H9 (cell line): ENCODE data around the gene BMPER. TPM values are rescaled to one million over a fixed set of nuclear protein-coding genes. Genes with fewer than 3 reads are reported as not detected.

ENCODE experiments used
- DNase-seq: peaks from one replicate; pipeline ENCODE4 v3.0.0-alpha.2; 2017
- H2AFZ ChIP-seq: one replicate; pipeline ENCODE4 v1.6.1; 2013; ENCODE audit warnings: mild to moderate bottlenecking, low read length, control low read depth, moderate library complexity
- H2AK5ac ChIP-seq: 2 replicates; pipeline ENCODE4 v1.6.1; 2013; ENCODE audit warnings: low read length, control low read depth, mixed read lengths; ENCODE audit not compliant: insufficient read length
- H2BK120ac ChIP-seq: one replicate; pipeline ENCODE4 v1.6.1; 2013; ENCODE audit warnings: low read depth, mild to moderate bottlenecking, low read length, control low read depth, inconsistent platforms; ENCODE audit not compliant: poor library complexity, severe bottlenecking
- H2BK12ac ChIP-seq: 2 replicates; pipeline ENCODE4 v1.6.1; 2013; ENCODE audit warnings: low read length, control low read depth, mixed read lengths, low read depth; ENCODE audit not compliant: insufficient read length
- H2BK15ac ChIP-seq: 2 replicates; pipeline ENCODE4 v1.6.1; 2013; ENCODE audit warnings: low read depth, low read length, control low read depth
- H2BK20ac ChIP-seq: one replicate; pipeline ENCODE4 v1.6.1; 2013; ENCODE audit warnings: low read depth, mild to moderate bottlenecking, low read length, control low read depth, inconsistent platforms; ENCODE audit not compliant: poor library complexity, severe bottlenecking
- H2BK5ac ChIP-seq: 2 replicates; pipeline ENCODE4 v1.6.1; 2013; ENCODE audit warnings: low read length, control low read depth, mixed read lengths; ENCODE audit not compliant: insufficient read length
- H3K14ac ChIP-seq: 2 replicates; pipeline ENCODE4 v1.6.1; 2013; ENCODE audit warnings: low read length, control low read depth; ENCODE audit not compliant: insufficient read depth
- H3K18ac ChIP-seq: 2 replicates; pipeline ENCODE4 v1.6.1; 2013; ENCODE audit warnings: low read depth, mild to moderate bottlenecking, mixed read lengths, low read length, control low read depth; ENCODE audit not compliant: insufficient read length
- H3K23ac ChIP-seq: 2 replicates; pipeline ENCODE4 v1.6.1; 2013; ENCODE audit warnings: low read length, control low read depth, mixed read lengths, low read depth; ENCODE audit not compliant: insufficient read length
- H3K23me2 ChIP-seq: 2 replicates; pipeline ENCODE4 v1.6.1; 2013; ENCODE audit warnings: low read depth, mild to moderate bottlenecking, mixed read lengths, low read length, control low read depth; ENCODE audit not compliant: insufficient read length, poor library complexity, severe bottlenecking
- H3K27ac ChIP-seq: 2 replicates; pipeline ENCODE4 v1.5.1; 2013; ENCODE audit warnings: low read length, control low read depth, mixed read lengths, low read depth; ENCODE audit not compliant: insufficient read length
- H3K27me3 ChIP-seq: 2 replicates; pipeline ENCODE4 v1.6.1; 2013; ENCODE audit warnings: low read length, control low read depth, inconsistent platforms; ENCODE audit not compliant: insufficient read depth
- H3K4ac ChIP-seq: 2 replicates; pipeline ENCODE4 v1.6.1; 2013; ENCODE audit warnings: low read depth, mild to moderate bottlenecking, control low read depth, inconsistent platforms, low read length, moderate library complexity
- H3K4me1 ChIP-seq: 2 replicates; pipeline ENCODE4 v1.6.1; 2013; ENCODE audit warnings: low read length, control low read depth, inconsistent platforms; ENCODE audit not compliant: insufficient read depth
- H3K4me2 ChIP-seq: 2 replicates; pipeline ENCODE4 v1.6.1; 2013; ENCODE audit warnings: low read length, control low read depth, mixed read lengths; ENCODE audit not compliant: insufficient read length, insufficient read depth
- H3K56ac ChIP-seq: 2 replicates; pipeline ENCODE4 v1.6.1; 2013; ENCODE audit warnings: low read depth, mild to moderate bottlenecking, mixed read lengths, low read length, control low read depth; ENCODE audit not compliant: insufficient read length
- H3K79me1 ChIP-seq: 2 replicates; pipeline ENCODE4 v1.6.1; 2013; ENCODE audit warnings: low read depth, mild to moderate bottlenecking, moderate library complexity, low read length, control low read depth, inconsistent platforms; ENCODE audit not compliant: insufficient read depth, poor library complexity, severe bottlenecking
- H3K79me2 ChIP-seq: 2 replicates; pipeline ENCODE4 v1.6.1; 2013; ENCODE audit warnings: low read length, control low read depth, inconsistent platforms; ENCODE audit not compliant: insufficient read depth
- H3K9ac ChIP-seq: 2 replicates; pipeline ENCODE4 v1.6.1; 2013; ENCODE audit warnings: low read length, control low read depth, mixed read lengths; ENCODE audit not compliant: insufficient read length; ENCODE audit errors: extremely low read depth
- H3K9me3 ChIP-seq: one replicate; pipeline ENCODE4 v1.6.1; 2013; ENCODE audit warnings: low read depth, low read length, inconsistent platforms; ENCODE audit not compliant: control insufficient read depth
- H3T11ph ChIP-seq: one replicate; pipeline ENCODE4 v1.6.1; 2013; ENCODE audit warnings: mild to moderate bottlenecking, low read length, control low read depth, inconsistent platforms
- H4K20me1 ChIP-seq: one replicate; pipeline ENCODE4 v1.6.1; 2013; ENCODE audit not compliant: control insufficient read depth, insufficient read length, insufficient read depth
- H4K5ac ChIP-seq: 2 replicates; pipeline ENCODE4 v1.6.1; 2013; ENCODE audit warnings: low read depth, mild to moderate bottlenecking, mixed read lengths, low read length, control low read depth; ENCODE audit not compliant: insufficient read length
- H4K8ac ChIP-seq: replicated peaks from 2 replicates; pipeline ENCODE4 v1.6.1; 2013; ENCODE audit warnings: low read length, control low read depth, mixed read lengths, low read depth; ENCODE audit not compliant: insufficient read length
- H4K91ac ChIP-seq: 2 replicates; pipeline ENCODE4 v1.6.1; 2013; ENCODE audit warnings: low read depth, mild to moderate bottlenecking, moderate library complexity, mixed read lengths, low read length, control low read depth; ENCODE audit not compliant: insufficient read length
- H3K27ac Mint-ChIP-seq, 3 experiments: 2 replicates in 2 of 3; 3 replicates in 1 of 3; pipeline ENCODE4 v1.8.0; 2020 to 2021; ENCODE audit warnings: mixed read lengths in 3 of 3, mild to moderate bottlenecking in 1 of 3, moderate library complexity in 1 of 3
- H3K27me3 Mint-ChIP-seq: 2 replicates; pipeline ENCODE4 v1.8.0; 2021; ENCODE audit warnings: low read depth, mild to moderate bottlenecking, moderate library complexity, mixed read lengths
- H3K36me3 Mint-ChIP-seq, 3 experiments: 2 replicates in 2 of 3; 3 replicates in 1 of 3; pipeline ENCODE4 v1.8.0; 2020 to 2021; ENCODE audit warnings: low read depth in 3 of 3, mixed read lengths in 3 of 3; ENCODE audit not compliant: insufficient read depth in 1 of 3
- H3K4me1 Mint-ChIP-seq, 2 experiments: 2 replicates each; pipeline ENCODE4 v1.8.0; 2020; ENCODE audit warnings: mixed read lengths in 2 of 2
- H3K4me3 Mint-ChIP-seq, 2 experiments: 2 replicates in 1 of 2; 3 replicates in 1 of 2; pipeline ENCODE4 v1.8.0; 2020 to 2021; ENCODE audit warnings: mild to moderate bottlenecking in 2 of 2, mixed read lengths in 2 of 2, moderate library complexity in 1 of 2
- H3K9me3 Mint-ChIP-seq, 2 experiments: 2 replicates in 1 of 2; 3 replicates in 1 of 2; pipeline ENCODE4 v1.8.0; 2020; ENCODE audit warnings: mild to moderate bottlenecking in 2 of 2, mixed read lengths in 2 of 2, moderate library complexity in 1 of 2
- WGBS: extraction: QIAGEN DNeasy Blood & Tissue Kit; methylation state at CpG from one replicate; pipeline ENCODE4 v1.1.7; 2013; ENCODE audit warnings: missing lambda C conversion rate, low lambda C conversion rate, mixed read lengths; ENCODE audit not compliant: insufficient read length; ENCODE audit errors: extremely low coverage; 5-methylcytosine and 5-hydroxymethylcytosine counted together
- total RNA-seq: library from RNA; stranded (reverse); gene quantifications from 2 replicates; pipeline ENCODE4 v1.2.1, GENCODE V29; 2021
- TF ChIP-seq, protein P1 (sequence below): fragments of 200-600 bp; sonication (generic); conservative IDR thresholded peaks from 3 replicates; pipeline ENCODE4 v1.8.0; 2021; ENCODE audit warnings: antibody characterized with exemption, mild to moderate bottlenecking

The BMPER gene
- total RNA-seq, 1 experiment from 2014 or later = 0.20 TPM

DNA sequence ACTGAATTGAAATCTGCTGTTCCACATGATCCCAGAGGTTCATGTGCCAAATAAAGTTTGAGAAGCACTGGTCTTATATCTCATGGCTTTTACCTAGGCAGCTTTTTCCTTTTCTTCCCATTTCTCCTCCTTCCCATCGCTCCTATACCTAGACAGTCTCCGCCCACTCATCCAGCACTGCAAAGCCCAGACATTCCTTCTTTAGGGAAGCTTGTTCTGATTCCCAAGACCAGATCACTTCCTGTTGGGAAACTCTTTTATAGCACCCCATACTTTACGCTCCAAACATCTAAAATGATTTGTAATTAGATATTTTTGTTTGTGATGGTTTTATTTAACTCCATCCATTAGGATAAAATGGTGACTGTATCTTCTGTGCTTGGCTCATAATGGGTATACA, 75.9 kb downstream of the BMPER start:
- Histone ChIP-seq H3K56ac (no peak overlapping the region), H3K23me2 (no peaks in the 10 kb centered on the region), H4K91ac (no peak overlapping the region), H4K5ac (no peak overlapping the region), H3K18ac (no peak overlapping the region), H4K8ac (no peak overlapping the region), H2BK120ac (no peak overlapping the region), H2BK20ac (no peak overlapping the region), H3K27ac (no peak overlapping the region), H3K9me3 (no peaks in the 10 kb centered on the region), H3K23ac (no peak overlapping the region), H2BK5ac (no peak overlapping the region), H3K4ac (no peak overlapping the region), H2BK15ac (no peak overlapping the region), H4K20me1 (no peaks in the 10 kb centered on the region), H3T11ph (no peak overlapping the region), H3K4me1 (no peaks in the 10 kb centered on the region), H2AFZ (no peak overlapping the region), H2AK5ac (no peak overlapping the region), H3K4me2 (no peak overlapping the region), H3K9ac (no peak overlapping the region), H2BK12ac (no peak overlapping the region), H3K79me2 (no peaks in the 10 kb centered on the region), H3K79me1 (no peaks in the 10 kb centered on the region), H3K14ac (no peak overlapping the region), H3K27me3 (no peaks in the 10 kb centered on the region)
- Mint-ChIP-seq H3K4me3 (no peak overlapping the region), H3K9me3 (no peaks in the 10 kb centered on the region), H3K27ac (no peak overlapping the region), H3K27me3 (no peaks in the 10 kb centered on the region), H3K4me1 (peaks cover 3 to 9% of the 10 kb centered on the region in 2 experiments; a peak in 3 of 4 replicates), H3K36me3 (no peaks in the 10 kb centered on the region)
- no peak for DNase-seq
- no CpG with 5 or more reads among the region's 3 CpGs for WGBS
- TF ChIP-seq, protein P1, sequence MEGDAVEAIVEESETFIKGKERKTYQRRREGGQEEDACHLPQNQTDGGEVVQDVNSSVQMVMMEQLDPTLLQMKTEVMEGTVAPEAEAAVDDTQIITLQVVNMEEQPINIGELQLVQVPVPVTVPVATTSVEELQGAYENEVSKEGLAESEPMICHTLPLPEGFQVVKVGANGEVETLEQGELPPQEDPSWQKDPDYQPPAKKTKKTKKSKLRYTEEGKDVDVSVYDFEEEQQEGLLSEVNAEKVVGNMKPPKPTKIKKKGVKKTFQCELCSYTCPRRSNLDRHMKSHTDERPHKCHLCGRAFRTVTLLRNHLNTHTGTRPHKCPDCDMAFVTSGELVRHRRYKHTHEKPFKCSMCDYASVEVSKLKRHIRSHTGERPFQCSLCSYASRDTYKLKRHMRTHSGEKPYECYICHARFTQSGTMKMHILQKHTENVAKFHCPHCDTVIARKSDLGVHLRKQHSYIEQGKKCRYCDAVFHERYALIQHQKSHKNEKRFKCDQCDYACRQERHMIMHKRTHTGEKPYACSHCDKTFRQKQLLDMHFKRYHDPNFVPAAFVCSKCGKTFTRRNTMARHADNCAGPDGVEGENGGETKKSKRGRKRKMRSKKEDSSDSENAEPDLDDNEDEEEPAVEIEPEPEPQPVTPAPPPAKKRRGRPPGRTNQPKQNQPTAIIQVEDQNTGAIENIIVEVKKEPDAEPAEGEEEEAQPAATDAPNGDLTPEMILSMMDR = no peak
